ENCODE data around the gene GMFB.

Gene GMFB

DNA sequence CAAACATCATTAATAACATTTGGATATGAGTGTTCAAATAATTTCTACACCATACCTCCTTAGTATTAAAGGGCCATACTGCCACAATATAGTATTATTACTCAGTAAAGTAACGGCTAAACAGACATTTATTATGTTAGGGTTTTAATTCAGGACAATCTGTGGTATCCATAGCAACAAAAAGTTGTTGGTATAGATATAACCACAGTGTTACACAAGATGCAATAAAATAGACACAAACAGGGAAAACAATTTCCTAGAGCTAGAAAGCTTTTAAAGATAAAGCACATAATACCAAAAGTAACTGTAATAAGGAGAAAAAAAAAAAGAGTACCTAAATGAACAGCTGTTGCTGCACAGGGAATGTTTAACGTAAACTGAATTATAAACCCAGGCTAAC, 63.7 kb downstream of the GMFB start:
- DNase-seq = no peak

Data from cerebellar nuclear complex (tissue), 1 donor.